Bone marrow (tissue), 2 donors: ENCODE data around the gene ELAPOR2.
"Not testable (repeated sequence)": the region's sequence is repeated elsewhere in the genome, so short reads cannot be mapped to it uniquely, and the experiment has no call there.

Experiments
- DNase-seq, 2 donors: peaks; one replicate each; lab custom pipeline; 2025; lab: John Stamatoyannopoulos, UW

Gene ELAPOR2

GRCh38 chr7:87059525-87060287 lies at the start of gene ELAPOR2:
Gene ELAPOR2, minus strand, starts transcription at chr7:87059654. Its CDS starts 141 bp downstream, at chr7:87059513.
- DNase-seq: no peak

GRCh38 chr7:87107949-87108776 lies 48.7 kb upstream of the ELAPOR2 start:
- DNase-seq: no peak

DNA sequence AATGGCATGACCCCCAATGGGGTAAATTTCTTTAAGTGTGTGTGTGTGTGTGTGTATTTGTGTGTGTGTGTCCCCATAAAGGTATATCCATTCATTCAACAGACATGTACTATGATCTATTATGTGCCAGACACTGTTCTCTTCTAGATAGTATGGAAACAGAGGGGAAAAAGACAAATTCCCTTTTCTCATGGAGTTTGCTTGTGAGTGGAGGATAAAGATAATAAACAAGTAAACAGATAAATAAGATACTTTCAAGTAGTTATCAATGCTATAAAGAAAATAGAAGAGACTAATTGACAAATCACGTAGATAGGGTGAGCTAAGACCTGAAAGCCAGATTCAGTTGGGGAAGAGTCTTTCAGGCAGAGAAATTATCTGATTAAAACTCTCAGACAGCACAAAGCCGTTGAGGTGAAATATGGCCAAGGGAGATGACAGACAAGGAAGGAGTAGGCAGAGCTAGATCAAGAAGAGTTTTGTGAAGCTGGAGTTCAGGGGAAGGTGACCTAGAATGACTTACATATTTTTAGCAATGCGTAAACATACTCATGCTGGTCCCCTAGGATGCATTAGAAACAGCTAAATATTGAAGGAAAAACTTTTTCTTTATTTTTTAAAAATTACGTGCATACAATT lies 47.6 kb upstream of the ELAPOR2 start:
- DNase-seq: no peak

DNA sequence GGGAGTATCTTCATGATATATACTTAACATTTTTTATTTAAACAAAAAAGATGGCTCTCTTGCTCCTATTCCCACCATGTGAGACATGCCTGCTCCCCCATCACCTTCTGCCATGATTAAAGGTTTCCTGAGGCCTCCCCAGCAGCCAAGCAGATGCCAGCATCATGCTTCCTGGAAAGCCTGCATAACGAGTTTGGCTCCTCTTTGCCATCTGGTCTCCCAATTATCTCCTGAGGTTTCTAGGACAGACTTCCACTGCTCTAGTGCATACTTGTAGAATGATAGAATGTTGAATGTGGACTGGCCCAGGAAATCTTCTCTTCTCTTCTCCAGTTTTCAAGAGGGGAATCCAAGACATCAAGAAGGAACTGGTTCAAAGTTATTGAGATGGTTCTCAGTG lies 45.9 kb upstream of the ELAPOR2 start:
- no peak for DNase-seq

- no peak for DNase-seq
Measured at GRCh38 chr7:87100326-87100725, 40.9 kb upstream of the ELAPOR2 start.

DNA sequence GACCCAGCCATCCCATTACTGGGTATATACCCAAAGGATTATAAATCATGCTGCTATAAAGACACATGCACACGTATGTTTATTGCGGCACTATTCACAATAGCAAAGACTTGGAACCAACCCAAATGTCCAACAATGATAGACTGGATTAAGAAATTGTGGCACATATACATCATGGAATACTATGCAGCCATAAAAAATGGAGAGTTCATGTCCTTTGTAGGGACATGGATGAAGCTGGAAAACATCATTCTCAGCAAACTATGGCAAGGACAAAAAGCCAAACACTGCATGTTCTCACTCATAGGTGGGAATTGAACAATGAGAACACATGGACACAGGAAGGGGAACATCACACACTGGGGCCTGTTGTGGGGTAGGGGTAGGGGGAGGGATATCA lies 37.9 kb upstream of the ELAPOR2 start:
- not testable (repeated sequence) for DNase-seq

DNA sequence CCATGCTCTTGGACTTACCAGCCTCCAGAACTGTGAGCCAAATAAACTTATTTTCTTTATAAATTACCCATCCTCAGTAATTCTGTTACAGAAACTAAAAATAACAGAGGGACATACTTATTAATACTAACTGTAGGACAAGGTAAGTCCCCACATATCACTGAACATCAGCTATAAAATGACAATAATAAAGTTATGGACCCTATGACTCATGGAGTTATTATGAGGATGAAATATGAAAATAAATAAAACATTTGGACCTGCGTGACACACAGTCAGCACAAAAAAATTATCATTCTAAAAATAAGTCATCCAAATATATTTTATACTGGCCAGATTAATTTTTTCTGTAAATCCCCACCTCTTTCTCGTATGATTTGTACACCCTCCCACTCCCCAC lies 34.9 kb upstream of the ELAPOR2 start:
- DNase-seq: no peak

DNA sequence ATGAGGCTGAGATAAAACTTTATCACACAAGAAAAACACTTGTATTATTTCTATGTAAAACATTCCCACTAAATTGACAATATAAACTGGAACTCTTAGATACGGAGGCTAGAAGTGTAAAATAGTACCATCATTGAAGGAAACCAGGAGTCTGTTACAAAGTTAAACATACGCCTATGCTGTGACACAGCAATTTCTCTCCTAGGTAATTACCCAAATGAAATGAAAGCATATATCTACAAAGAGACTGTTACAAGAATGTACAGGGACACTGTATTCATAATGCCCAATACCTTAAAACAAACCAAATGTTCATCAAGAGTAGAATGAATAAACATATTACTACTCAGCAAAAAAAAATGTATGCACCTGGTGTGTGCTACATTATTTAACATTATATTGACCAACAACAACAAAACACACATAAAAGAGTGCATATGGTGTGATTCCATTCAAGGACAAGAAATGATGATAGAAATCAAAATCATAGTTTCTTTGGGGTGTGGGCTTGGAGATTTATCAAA lies 33.2 kb upstream of the ELAPOR2 start:
- DNase-seq: no peak

GRCh38 chr7:87091487-87092066 lies 32.1 kb upstream of the ELAPOR2 start:
- no peak for DNase-seq

GRCh38 chr7:87083865-87084519 lies 24.5 kb upstream of the ELAPOR2 start:
- no peak for DNase-seq

- DNase-seq: no peak
Measured at GRCh38 chr7:87082675-87083074, 23.2 kb upstream of the ELAPOR2 start.

- no peak for DNase-seq
Measured at GRCh38 chr7:87075671-87076404, 16.4 kb upstream of the ELAPOR2 start.

DNA sequence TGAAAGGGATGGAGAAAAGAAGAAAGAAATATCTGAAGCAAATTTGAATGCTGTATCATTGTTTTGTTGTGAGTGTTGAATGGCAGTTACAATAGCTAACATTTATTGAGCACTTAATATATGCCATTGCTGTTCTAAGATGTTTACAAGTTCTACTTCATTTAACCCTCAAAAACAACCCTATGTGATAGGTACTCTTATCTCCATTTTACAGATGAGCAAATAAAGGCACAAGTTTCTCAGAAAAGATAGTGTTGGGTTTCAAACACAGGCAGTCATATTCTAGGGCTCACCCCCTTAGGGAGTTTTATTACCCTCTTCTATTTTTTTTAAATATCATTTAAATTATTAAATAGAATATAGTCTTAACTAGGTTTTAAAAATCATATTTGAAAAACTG lies 8.3 kb upstream of the ELAPOR2 start:
- no peak for DNase-seq

- no peak for DNase-seq
Measured at GRCh38 chr7:87060288-87060537, 759 bp upstream of the ELAPOR2 start.

GRCh38 chr7:87058744-87059524 lies 520 bp downstream of the ELAPOR2 start:
- DNase-seq: no peak

DNA sequence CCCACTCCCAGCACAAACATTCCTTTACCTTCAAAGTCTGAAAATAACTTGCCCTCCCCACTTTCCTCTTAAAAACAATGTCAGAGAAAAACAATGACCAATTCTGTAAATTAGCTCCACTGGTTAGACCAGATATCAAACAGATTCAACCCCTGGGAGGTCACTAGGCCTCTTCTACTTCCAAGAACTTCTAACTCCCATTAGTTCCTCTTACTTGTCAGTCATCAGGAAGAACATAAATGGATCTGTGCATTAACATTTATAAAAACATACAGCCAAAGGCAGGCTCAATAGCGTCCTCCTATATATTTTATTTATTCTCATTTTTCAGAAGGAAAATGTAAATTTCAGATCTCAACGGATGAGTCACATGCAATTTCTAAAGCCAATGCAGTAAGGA lies 2.2 kb downstream of the ELAPOR2 start:
- DNase-seq: no peak

DNA sequence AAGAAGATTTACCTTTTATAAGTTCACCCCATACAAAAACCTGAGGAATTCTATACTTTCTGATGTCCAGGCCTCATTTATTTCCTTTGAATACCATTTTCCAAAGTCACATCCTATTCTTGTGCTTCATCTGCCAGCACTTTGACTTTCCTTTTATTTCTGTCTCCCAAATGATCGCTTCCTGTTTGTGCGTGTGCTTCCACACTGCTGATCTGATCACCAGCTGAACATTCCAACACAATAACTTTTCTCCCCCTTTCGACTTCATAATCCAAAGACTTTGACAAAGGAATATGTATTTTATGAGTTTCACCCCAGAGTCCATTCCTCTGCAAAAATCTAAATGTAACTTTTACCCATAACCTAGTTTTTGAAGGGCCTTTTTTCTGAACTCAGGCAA lies 3.1 kb downstream of the ELAPOR2 start:
- no peak for DNase-seq

GRCh38 chr7:87048839-87049238 lies 10.6 kb downstream of the ELAPOR2 start:
- no peak for DNase-seq

GRCh38 chr7:87046456-87046855 lies 13.0 kb downstream of the ELAPOR2 start:
- no peak for DNase-seq

- DNase-seq: not testable (repeated sequence)
Measured at GRCh38 chr7:87044713-87045112, 14.7 kb downstream of the ELAPOR2 start.
